NCI-H2227 (cell line): ENCODE data around the gene TANGO2.

ENCODE experiments used
- DNase-seq: peaks from one replicate; lab custom pipeline; 2025; ENCODE audit not compliant: unreplicated experiment; lab: John Stamatoyannopoulos, UW

Gene TANGO2

GRCh38 chr22:20039683-20040325 is 18.9 kb downstream of the TANGO2 start:
- no peak for DNase-seq

- DNase-seq, result no peak
These were observed 19.7 kb downstream of the TANGO2 start for GRCh38 chr22:20040327-20041200.

GRCh38 chr22:20043057-20043996 is 22.4 kb downstream of the TANGO2 start:
- no peak for DNase-seq

GRCh38 chr22:20043997-20044342 is 23.1 kb downstream of the TANGO2 start:
- no peak for DNase-seq

- DNase-seq, result no peak
These were observed 23.7 kb downstream of the TANGO2 start for GRCh38 chr22:20044495-20045151.

- DNase-seq, result no peak
These were observed 25.8 kb downstream of the TANGO2 start for GRCh38 chr22:20046730-20047129.

- DNase-seq, result no peak
These were observed 31.0 kb downstream of the TANGO2 start for GRCh38 chr22:20051927-20052308.

GRCh38 chr22:20052309-20053259 is 31.7 kb downstream of the TANGO2 start:
- DNase-seq, result no peak

- DNase-seq, result no peak
These were observed 32.6 kb downstream of the TANGO2 start for GRCh38 chr22:20053407-20054033.

- DNase-seq, result no peak
These were observed 33.1 kb downstream of the TANGO2 start for GRCh38 chr22:20054034-20054427.

GRCh38 chr22:20054485-20054884 is 33.6 kb downstream of the TANGO2 start:
- DNase-seq, result no peak

GRCh38 chr22:20055144-20055543 is 34.2 kb downstream of the TANGO2 start:
- DNase-seq, result no peak

- DNase-seq, result no peak
These were observed 34.7 kb downstream of the TANGO2 start for GRCh38 chr22:20055654-20056053.

- no peak for DNase-seq
These were observed 35.3 kb downstream of the TANGO2 start for GRCh38 chr22:20056161-20056560.

- DNase-seq, result no peak
These were observed 35.9 kb downstream of the TANGO2 start for GRCh38 chr22:20056696-20057386.

- no peak for DNase-seq
These were observed 36.8 kb downstream of the TANGO2 start for GRCh38 chr22:20057596-20058268.

- no peak for DNase-seq
These were observed 38.3 kb downstream of the TANGO2 start for GRCh38 chr22:20058989-20059770.
